WTC11 (cell line): ENCODE data around the gene ZNF853. TPM values are rescaled to one million over a fixed set of nuclear protein-coding genes. Genes with fewer than 3 reads are reported as not detected.

Experiments
- ARID4B ChIP-seq: sonication (generic); formaldehyde crosslinking; IDR thresholded peaks from 2 replicates; pipeline ENCODE4 v1.8.0; 2023; ENCODE audit warnings: missing genetic modification reagents, mild to moderate bottlenecking, borderline replicate concordance
- ATF3 ChIP-seq: sonication (generic); formaldehyde crosslinking; conservative IDR thresholded peaks from 2 replicates; pipeline ENCODE4 v1.8.1; 2022; ENCODE audit warnings: mild to moderate bottlenecking, missing genetic modification reagents
- CREB1 ChIP-seq: sonication (generic); formaldehyde crosslinking; IDR thresholded peaks from 2 replicates; pipeline ENCODE4 v1.8.0; 2023; ENCODE audit warnings: mild to moderate bottlenecking, missing genetic modification reagents
- CREM ChIP-seq: sonication (generic); formaldehyde crosslinking; IDR thresholded peaks from 2 replicates; pipeline ENCODE4 v1.8.1; 2022; ENCODE audit warnings: mild to moderate bottlenecking, missing genetic modification reagents, moderate library complexity
- EMX1 ChIP-seq: fragments of 250-450 bp; sonication (Bioruptor Pico); IDR thresholded peaks from 2 replicates; pipeline ENCODE4 v1.8.0; 2021; ENCODE audit warnings: mild to moderate bottlenecking
- ESRRA ChIP-seq: sonication (generic); formaldehyde crosslinking; IDR thresholded peaks from 2 replicates; pipeline ENCODE4 v1.8.1; 2022; ENCODE audit warnings: mild to moderate bottlenecking, missing genetic modification reagents, borderline replicate concordance
- FOXP1 ChIP-seq: sonication (generic); formaldehyde crosslinking; IDR thresholded peaks from 2 replicates; pipeline ENCODE4 v1.8.0; 2022; ENCODE audit warnings: missing genetic modification reagents, mild to moderate bottlenecking, moderate library complexity, borderline replicate concordance
- JUN ChIP-seq: sonication (generic); formaldehyde crosslinking; IDR thresholded peaks from 2 replicates; pipeline ENCODE4 v1.8.0; 2023; ENCODE audit warnings: mild to moderate bottlenecking, missing genetic modification reagents
- MXD4 ChIP-seq: fragments of 250-450 bp; sonication (Bioruptor Pico); IDR thresholded peaks from 2 replicates; pipeline ENCODE4 v1.8.0; 2021; ENCODE audit warnings: mild to moderate bottlenecking, moderate library complexity, borderline replicate concordance
- NFE2L1 ChIP-seq: sonication (generic); formaldehyde crosslinking; IDR thresholded peaks from 2 replicates; pipeline ENCODE4 v1.8.1; 2023; ENCODE audit warnings: missing genetic modification reagents
- PRRX2 ChIP-seq: fragments of 250-450 bp; sonication (Bioruptor Pico); IDR thresholded peaks from 2 replicates; pipeline ENCODE4 v1.8.0; 2021; ENCODE audit warnings: mild to moderate bottlenecking
- TCF7 ChIP-seq: sonication (generic); formaldehyde crosslinking; IDR thresholded peaks from 2 replicates; pipeline ENCODE4 v1.8.0; 2022; ENCODE audit warnings: mild to moderate bottlenecking, low read depth, missing genetic modification reagents, moderate library complexity
- TEAD1 ChIP-seq: sonication (generic); formaldehyde crosslinking; IDR thresholded peaks from 2 replicates; pipeline ENCODE4 v1.8.0; 2022; ENCODE audit warnings: mild to moderate bottlenecking, missing genetic modification reagents
- ZNF138 ChIP-seq: sonication (generic); formaldehyde crosslinking; conservative IDR thresholded peaks from 2 replicates; pipeline ENCODE4 v1.8.1; 2022; ENCODE audit warnings: mild to moderate bottlenecking, moderate library complexity, missing genetic modification reagents
- ZNF317 ChIP-seq: sonication (generic); formaldehyde crosslinking; IDR thresholded peaks from 2 replicates; pipeline ENCODE4 v1.8.1; 2023; ENCODE audit warnings: low read depth, mild to moderate bottlenecking, moderate library complexity, missing genetic modification reagents, borderline replicate concordance
- ZNF532 ChIP-seq: fragments of 250-450 bp; sonication (Bioruptor Pico); IDR thresholded peaks from 2 replicates; pipeline ENCODE4 v1.9.0; 2021; ENCODE audit warnings: mild to moderate bottlenecking, borderline replicate concordance
- ZNF671 ChIP-seq: fragments of 250-450 bp; sonication (Bioruptor Pico); IDR thresholded peaks from 2 replicates; pipeline ENCODE4 v1.8.0; 2021; ENCODE audit warnings: mild to moderate bottlenecking
- total RNA-seq: library from RNA; stranded (reverse); gene quantifications from 3 replicates; pipeline ENCODE4 v1.2.3, GENCODE V29; 2021
- TF ChIP-seq, protein P1 (sequence below): sonication (generic); formaldehyde crosslinking; conservative IDR thresholded peaks from 2 replicates; pipeline ENCODE4 v1.8.1; 2023; ENCODE audit warnings: mild to moderate bottlenecking, low read depth, missing genetic modification reagents, moderate library complexity
- TF ChIP-seq, protein P2 (sequence below): fragments of 250-450 bp; sonication (Bioruptor Pico); IDR thresholded peaks from 2 replicates; pipeline ENCODE4 v1.9.0; 2021; ENCODE audit warnings: mild to moderate bottlenecking
- TF ChIP-seq, protein P3 (sequence below): sonication (generic); formaldehyde crosslinking; IDR thresholded peaks from 2 replicates; pipeline ENCODE4 v1.8.1; 2023; ENCODE audit warnings: mild to moderate bottlenecking, missing genetic modification reagents, borderline replicate concordance
- TF ChIP-seq, protein P4 (sequence below): sonication (generic); formaldehyde crosslinking; IDR thresholded peaks from 2 replicates; pipeline ENCODE4 v1.8.1; 2022; ENCODE audit warnings: mild to moderate bottlenecking, missing genetic modification reagents, moderate library complexity, borderline replicate concordance

ZNF853 gene
- total RNA-seq, 1 experiment from 2014 or later, result 7.7 TPM

DNA sequence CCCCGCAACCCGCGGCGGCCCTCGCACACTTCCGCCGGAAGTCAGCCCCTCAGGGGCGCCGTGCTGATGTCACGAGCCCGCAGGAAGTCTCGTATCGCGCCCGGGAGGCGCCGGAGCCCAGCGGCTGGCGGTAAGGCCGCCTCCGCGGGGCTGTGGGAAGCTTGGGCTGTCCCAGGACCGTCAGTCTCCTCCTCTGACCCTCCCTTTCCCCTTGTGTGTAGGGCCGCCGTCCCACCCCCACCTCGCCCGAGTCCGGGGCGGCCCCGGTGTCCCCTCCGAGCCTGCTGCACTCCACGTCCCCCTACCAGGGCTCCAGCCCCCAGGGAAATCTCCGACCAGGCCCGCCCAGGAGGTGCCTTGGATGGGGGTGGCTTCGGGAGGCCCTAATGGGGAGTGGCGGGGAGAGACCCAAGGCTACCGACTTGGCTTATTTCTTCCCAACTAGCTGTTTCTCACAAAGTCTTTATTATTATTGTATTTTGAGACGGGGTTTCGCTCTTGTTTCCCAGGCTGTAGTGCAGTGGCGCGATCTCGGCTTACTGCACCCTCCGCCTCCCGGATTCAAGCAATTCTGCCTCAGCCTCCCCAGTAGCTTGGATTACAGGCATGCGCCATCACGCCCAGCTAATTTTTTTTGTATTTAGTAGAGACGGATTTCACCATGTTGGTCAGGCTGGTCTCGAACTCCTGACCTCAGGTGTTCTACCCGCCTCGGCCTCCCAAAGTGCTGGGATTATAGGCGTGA, 37.9 kb upstream of the ZNF853 start, which contains the start of gene ZDHHC4 (continued):
- TF ChIP-seq, protein P1, sequence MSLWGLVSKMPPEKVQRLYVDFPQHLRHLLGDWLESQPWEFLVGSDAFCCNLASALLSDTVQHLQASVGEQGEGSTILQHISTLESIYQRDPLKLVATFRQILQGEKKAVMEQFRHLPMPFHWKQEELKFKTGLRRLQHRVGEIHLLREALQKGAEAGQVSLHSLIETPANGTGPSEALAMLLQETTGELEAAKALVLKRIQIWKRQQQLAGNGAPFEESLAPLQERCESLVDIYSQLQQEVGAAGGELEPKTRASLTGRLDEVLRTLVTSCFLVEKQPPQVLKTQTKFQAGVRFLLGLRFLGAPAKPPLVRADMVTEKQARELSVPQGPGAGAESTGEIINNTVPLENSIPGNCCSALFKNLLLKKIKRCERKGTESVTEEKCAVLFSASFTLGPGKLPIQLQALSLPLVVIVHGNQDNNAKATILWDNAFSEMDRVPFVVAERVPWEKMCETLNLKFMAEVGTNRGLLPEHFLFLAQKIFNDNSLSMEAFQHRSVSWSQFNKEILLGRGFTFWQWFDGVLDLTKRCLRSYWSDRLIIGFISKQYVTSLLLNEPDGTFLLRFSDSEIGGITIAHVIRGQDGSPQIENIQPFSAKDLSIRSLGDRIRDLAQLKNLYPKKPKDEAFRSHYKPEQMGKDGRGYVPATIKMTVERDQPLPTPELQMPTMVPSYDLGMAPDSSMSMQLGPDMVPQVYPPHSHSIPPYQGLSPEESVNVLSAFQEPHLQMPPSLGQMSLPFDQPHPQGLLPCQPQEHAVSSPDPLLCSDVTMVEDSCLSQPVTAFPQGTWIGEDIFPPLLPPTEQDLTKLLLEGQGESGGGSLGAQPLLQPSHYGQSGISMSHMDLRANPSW (CRISPR knock-in tag), result no peak
- TF ChIP-seq NFE2L1 (CRISPR knock-in tag) (no peak), TCF7 (no peak), ZNF317 (CRISPR knock-in tag) (no peak), ESRRA (no peak), FOXP1 (CRISPR knock-in tag) (no peak), ZNF532 (CRISPR knock-in tag) (no peak), JUN (CRISPR knock-in tag) (no peak), TEAD1 (CRISPR knock-in tag) (0 out of 2 replicates have a peak, but pooled peaks have one; percentile 40), ARID4B (CRISPR knock-in tag) (0 out of 2 replicates have a peak, but pooled peaks have one; percentile 42), CREB1 (CRISPR knock-in tag) (0 out of 2 replicates have a peak, but pooled peaks have one; percentile 48), PRRX2 (CRISPR knock-in tag) (no peak), EMX1 (CRISPR knock-in tag) (no peak), ZNF138 (no peak), CREM (peak; percentile 62; the same call in 1 of the 2 replicates), ATF3 (CRISPR knock-in tag) (no peak), MXD4 (CRISPR knock-in tag) (no peak), ZNF671 (no peak)
- TF ChIP-seq, protein P2, sequence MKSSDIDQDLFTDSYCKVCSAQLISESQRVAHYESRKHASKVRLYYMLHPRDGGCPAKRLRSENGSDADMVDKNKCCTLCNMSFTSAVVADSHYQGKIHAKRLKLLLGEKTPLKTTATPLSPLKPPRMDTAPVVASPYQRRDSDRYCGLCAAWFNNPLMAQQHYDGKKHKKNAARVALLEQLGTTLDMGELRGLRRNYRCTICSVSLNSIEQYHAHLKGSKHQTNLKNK, result no peak
- TF ChIP-seq, protein P3, sequence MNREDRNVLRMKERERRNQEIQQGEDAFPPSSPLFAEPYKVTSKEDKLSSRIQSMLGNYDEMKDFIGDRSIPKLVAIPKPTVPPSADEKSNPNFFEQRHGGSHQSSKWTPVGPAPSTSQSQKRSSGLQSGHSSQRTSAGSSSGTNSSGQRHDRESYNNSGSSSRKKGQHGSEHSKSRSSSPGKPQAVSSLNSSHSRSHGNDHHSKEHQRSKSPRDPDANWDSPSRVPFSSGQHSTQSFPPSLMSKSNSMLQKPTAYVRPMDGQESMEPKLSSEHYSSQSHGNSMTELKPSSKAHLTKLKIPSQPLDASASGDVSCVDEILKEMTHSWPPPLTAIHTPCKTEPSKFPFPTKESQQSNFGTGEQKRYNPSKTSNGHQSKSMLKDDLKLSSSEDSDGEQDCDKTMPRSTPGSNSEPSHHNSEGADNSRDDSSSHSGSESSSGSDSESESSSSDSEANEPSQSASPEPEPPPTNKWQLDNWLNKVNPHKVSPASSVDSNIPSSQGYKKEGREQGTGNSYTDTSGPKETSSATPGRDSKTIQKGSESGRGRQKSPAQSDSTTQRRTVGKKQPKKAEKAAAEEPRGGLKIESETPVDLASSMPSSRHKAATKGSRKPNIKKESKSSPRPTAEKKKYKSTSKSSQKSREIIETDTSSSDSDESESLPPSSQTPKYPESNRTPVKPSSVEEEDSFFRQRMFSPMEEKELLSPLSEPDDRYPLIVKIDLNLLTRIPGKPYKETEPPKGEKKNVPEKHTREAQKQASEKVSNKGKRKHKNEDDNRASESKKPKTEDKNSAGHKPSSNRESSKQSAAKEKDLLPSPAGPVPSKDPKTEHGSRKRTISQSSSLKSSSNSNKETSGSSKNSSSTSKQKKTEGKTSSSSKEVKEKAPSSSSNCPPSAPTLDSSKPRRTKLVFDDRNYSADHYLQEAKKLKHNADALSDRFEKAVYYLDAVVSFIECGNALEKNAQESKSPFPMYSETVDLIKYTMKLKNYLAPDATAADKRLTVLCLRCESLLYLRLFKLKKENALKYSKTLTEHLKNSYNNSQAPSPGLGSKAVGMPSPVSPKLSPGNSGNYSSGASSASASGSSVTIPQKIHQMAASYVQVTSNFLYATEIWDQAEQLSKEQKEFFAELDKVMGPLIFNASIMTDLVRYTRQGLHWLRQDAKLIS, result no peak; the same call in 1 of the 2 replicates
- TF ChIP-seq, protein P4, sequence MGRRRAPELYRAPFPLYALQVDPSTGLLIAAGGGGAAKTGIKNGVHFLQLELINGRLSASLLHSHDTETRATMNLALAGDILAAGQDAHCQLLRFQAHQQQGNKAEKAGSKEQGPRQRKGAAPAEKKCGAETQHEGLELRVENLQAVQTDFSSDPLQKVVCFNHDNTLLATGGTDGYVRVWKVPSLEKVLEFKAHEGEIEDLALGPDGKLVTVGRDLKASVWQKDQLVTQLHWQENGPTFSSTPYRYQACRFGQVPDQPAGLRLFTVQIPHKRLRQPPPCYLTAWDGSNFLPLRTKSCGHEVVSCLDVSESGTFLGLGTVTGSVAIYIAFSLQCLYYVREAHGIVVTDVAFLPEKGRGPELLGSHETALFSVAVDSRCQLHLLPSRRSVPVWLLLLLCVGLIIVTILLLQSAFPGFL (CRISPR knock-in tag), result no peak
